Measurements from ENCODE around the gene EFHD1.
"Not testable (repeated sequence)": the region's sequence is repeated elsewhere in the genome, so short reads cannot be mapped to it uniquely, and the experiment has no call there.

Gene EFHD1

DNA sequence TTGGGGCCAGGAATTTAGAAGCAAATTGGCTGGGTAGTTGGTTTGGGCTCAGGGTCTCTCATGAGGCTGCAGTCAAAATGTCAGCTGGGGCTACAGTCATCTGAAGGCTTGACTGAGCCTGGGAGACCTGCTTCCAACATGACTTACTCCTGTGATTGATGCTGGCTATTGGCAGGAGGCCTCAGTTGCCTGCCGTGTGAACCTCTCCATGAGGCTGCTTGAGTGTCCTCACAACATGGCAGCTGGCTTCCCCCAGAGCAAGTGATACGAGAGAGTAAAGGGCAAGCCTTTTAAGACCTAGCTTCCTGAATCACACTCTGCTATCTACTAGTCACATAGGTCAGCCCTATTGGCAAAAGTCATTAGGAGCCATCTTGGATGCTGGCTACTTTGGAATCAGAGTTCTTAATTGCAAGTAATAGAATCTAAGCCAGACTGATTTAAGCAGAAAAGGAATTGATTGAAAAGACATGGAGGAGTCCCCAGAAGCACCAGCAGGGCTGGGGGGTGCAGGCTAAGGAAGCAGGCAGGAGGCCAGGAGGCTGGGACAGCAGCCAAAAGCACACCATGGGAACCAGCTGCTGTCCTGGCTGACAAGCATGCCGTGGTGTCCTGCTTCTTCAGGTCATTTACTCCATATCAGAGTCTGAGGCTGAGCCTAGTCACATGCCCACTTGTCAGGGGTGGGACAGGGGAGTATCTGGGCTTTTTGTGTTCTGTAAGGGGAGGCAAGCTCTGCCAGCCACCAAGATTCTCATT lies 55.9 kb downstream of the EFHD1 start:
- no peaks in the 10 kb centered on the region for H3K9me2 ChIP-seq (replicated peaks; ENCODE audit: control insufficient read depth, low read length)
- H3K27me3 ChIP-seq (ENCODE audit: control insufficient read depth, low read length): peaks cover 4% of the 10 kb centered on the region; the same call in 1 of the 2 replicates
- H3K9me3 ChIP-seq (ENCODE audit: control insufficient read depth, insufficient read depth, low read length): no peaks in the 10 kb centered on the region
- H3K4me2 ChIP-seq (ENCODE audit: low read length): no peak overlapping the region
- H3K27ac ChIP-seq (ENCODE audit: low read depth, low read length): no peak overlapping the region
- no peaks in the 10 kb centered on the region for H3K79me2 ChIP-seq (ENCODE audit: control insufficient read depth, low read length)
- no peak for TF ChIP-seq EZH2phosphoT487 (IDR thresholded peaks at IDR 0.05; ENCODE audit: borderline replicate concordance, low read length)
- TF ChIP-seq, protein P1, sequence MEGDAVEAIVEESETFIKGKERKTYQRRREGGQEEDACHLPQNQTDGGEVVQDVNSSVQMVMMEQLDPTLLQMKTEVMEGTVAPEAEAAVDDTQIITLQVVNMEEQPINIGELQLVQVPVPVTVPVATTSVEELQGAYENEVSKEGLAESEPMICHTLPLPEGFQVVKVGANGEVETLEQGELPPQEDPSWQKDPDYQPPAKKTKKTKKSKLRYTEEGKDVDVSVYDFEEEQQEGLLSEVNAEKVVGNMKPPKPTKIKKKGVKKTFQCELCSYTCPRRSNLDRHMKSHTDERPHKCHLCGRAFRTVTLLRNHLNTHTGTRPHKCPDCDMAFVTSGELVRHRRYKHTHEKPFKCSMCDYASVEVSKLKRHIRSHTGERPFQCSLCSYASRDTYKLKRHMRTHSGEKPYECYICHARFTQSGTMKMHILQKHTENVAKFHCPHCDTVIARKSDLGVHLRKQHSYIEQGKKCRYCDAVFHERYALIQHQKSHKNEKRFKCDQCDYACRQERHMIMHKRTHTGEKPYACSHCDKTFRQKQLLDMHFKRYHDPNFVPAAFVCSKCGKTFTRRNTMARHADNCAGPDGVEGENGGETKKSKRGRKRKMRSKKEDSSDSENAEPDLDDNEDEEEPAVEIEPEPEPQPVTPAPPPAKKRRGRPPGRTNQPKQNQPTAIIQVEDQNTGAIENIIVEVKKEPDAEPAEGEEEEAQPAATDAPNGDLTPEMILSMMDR (IDR thresholded peaks at IDR 0.05; ENCODE audit: low read depth, low read length, poor library complexity, severe bottlenecking): no peak
- no peaks in the 10 kb centered on the region for H4K20me1 ChIP-seq (ENCODE audit: control insufficient read depth, insufficient read depth, low read depth, low read length)
- H3K36me3 ChIP-seq (ENCODE audit: control insufficient read depth, low read length): no peaks in the 10 kb centered on the region
- H3K4me1 ChIP-seq (ENCODE audit: control insufficient read depth, low read length): no peaks in the 10 kb centered on the region
- H3K4me3 ChIP-seq (ENCODE audit: low read length): no peak overlapping the region
- no peaks in the 10 kb centered on the region for H3F3A ChIP-seq (ENCODE audit: control insufficient read depth, insufficient read depth)

DNA sequence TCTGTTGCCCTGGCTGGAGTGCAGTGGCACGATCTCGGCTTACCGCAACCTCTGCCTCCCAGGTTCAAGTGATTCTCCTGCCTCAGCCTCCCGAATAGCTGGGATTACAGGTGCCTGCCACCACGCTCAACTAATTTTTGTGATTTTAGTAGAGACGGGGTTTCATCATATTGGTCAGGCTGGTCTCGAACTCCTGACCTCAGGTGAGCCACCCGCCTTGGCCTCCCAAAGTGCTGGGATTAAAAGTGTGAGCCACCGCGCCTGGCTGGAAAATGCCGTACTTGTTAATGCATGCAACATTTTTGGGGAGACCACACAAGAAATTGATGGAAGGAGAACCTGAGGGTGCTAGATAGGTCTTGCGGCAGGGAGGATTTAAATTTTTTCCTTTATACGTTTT lies 57.7 kb downstream of the EFHD1 start:
- not testable (repeated sequence) for H3K4me3 ChIP-seq (ENCODE audit: low read length); H3K27ac ChIP-seq (ENCODE audit: low read depth, low read length); H3K4me1 ChIP-seq (ENCODE audit: control insufficient read depth, low read length); H3K9me2 ChIP-seq (replicated peaks; ENCODE audit: control insufficient read depth, low read length); H3K9me3 ChIP-seq (ENCODE audit: control insufficient read depth, insufficient read depth, low read length); H3K27me3 ChIP-seq (ENCODE audit: control insufficient read depth, low read length); H3F3A ChIP-seq (ENCODE audit: control insufficient read depth, insufficient read depth); H3K36me3 ChIP-seq (ENCODE audit: control insufficient read depth, low read length); H3K79me2 ChIP-seq (ENCODE audit: control insufficient read depth, low read length); H3K4me2 ChIP-seq (ENCODE audit: low read length); H4K20me1 ChIP-seq (ENCODE audit: control insufficient read depth, insufficient read depth, low read depth, low read length)

- Histone ChIP-seq H3K4me1 (ENCODE audit: control insufficient read depth, low read length) (peaks cover 9% of the 10 kb centered on the region), H3K9me3 (ENCODE audit: control insufficient read depth, insufficient read depth, low read length) (no peaks in the 10 kb centered on the region), H3K36me3 (ENCODE audit: control insufficient read depth, low read length) (peaks cover 8% of the 10 kb centered on the region), H3F3A (ENCODE audit: control insufficient read depth, insufficient read depth) (no peaks in the 10 kb centered on the region), H3K9me2 (replicated peaks; ENCODE audit: control insufficient read depth, low read length) (no peaks in the 10 kb centered on the region), H3K27me3 (ENCODE audit: control insufficient read depth, low read length) (peaks cover 4% of the 10 kb centered on the region; the same call in 1 of the 2 replicates), H3K79me2 (ENCODE audit: control insufficient read depth, low read length) (peaks cover 12% of the 10 kb centered on the region), H3K4me3 (ENCODE audit: low read length) (no peak overlapping the region), H3K27ac (ENCODE audit: low read depth, low read length) (no peak overlapping the region), H3K4me2 (ENCODE audit: low read length) (no peak overlapping the region), H4K20me1 (ENCODE audit: control insufficient read depth, insufficient read depth, low read depth, low read length) (0 out of 2 replicates have a peak, but pooled peaks cover under 1% of the 10 kb centered on the region)
- TF ChIP-seq EZH2phosphoT487 (IDR thresholded peaks at IDR 0.05; ENCODE audit: borderline replicate concordance, low read length): no peak
- TF ChIP-seq, protein P1 (IDR thresholded peaks at IDR 0.05; ENCODE audit: low read depth, low read length, poor library complexity, severe bottlenecking): no peak
These were observed 59.9 kb downstream of the EFHD1 start for GRCh38 chr2:232693344-232693743.

GRCh38 chr2:232696609-232697058 lies 63.2 kb downstream of the EFHD1 start:
- Histone ChIP-seq H3K27ac (ENCODE audit: low read depth, low read length) (no peak overlapping the region), H3K4me3 (ENCODE audit: low read length) (peak overlapping the region; percentile 91)

More at GRCh38 chr2:232696609-232697058, 63.2 kb downstream of the EFHD1 start:
- TF ChIP-seq, protein P1 (IDR thresholded peaks at IDR 0.05; ENCODE audit: low read depth, low read length, poor library complexity, severe bottlenecking): no peak
- TF ChIP-seq EZH2phosphoT487 (IDR thresholded peaks at IDR 0.05; ENCODE audit: borderline replicate concordance, low read length): no peak
- peaks cover 31% of the 10 kb centered on the region for H3K36me3 ChIP-seq (ENCODE audit: control insufficient read depth, low read length)
- no peaks in the 10 kb centered on the region for H3F3A ChIP-seq (ENCODE audit: control insufficient read depth, insufficient read depth)
- peaks cover 44% of the 10 kb centered on the region for H3K79me2 ChIP-seq (ENCODE audit: control insufficient read depth, low read length)
- H3K4me1 ChIP-seq (ENCODE audit: control insufficient read depth, low read length): peaks cover 28% of the 10 kb centered on the region
- no peaks in the 10 kb centered on the region for H3K9me2 ChIP-seq (replicated peaks; ENCODE audit: control insufficient read depth, low read length)
- no peaks in the 10 kb centered on the region for H3K9me3 ChIP-seq (ENCODE audit: control insufficient read depth, insufficient read depth, low read length)
- peaks cover 8% of the 10 kb centered on the region; the same call in 1 of the 2 replicates for H4K20me1 ChIP-seq (ENCODE audit: control insufficient read depth, insufficient read depth, low read depth, low read length)
- H3K4me2 ChIP-seq (ENCODE audit: low read length): peak overlapping the region; percentile 80
- peaks cover 4% of the 10 kb centered on the region; the same call in 1 of the 2 replicates for H3K27me3 ChIP-seq (ENCODE audit: control insufficient read depth, low read length)

Data from DOHH2 (cell line).